Body of pancreas (tissue), 4 donors: ENCODE data around the gene NDUFA7.

Experiments
- CTCF ChIP-seq, 7 experiments: fragments of 450-650 bp in 4 of 7; fragments of 200-600 bp in 3 of 7; sonication (generic) in 3 of 7; IDR thresholded peaks; one replicate each; pipeline ENCODE4 v1.5.1; 2016 to 2019; ENCODE audit warnings: antibody characterized with exemption in 7 of 7
- POLR2A ChIP-seq, 3 donors: fragments of 450-650 bp; IDR thresholded peaks; one replicate each; pipeline ENCODE4 v1.6.1; 2016; ENCODE audit warnings: antibody characterized with exemption in 3 of 3, mild to moderate bottlenecking in 2 of 3

GRCh38 chr19:8261347-8261746 lies 59.8 kb downstream of the NDUFA7 start:
- TF ChIP-seq CTCF (IDR thresholded peaks at IDR 0.05) (no peak), POLR2A (IDR thresholded peaks at IDR 0.05) (no peak)
